Vein endothelial cell (primary cell): ENCODE data around the gene ITPR1. TPM values are rescaled to one million over a fixed set of nuclear protein-coding genes. Genes with fewer than 3 reads are reported as not detected.

Source experiments
- total RNA-seq: library from RNA; depleted of rRNA; stranded (reverse); fragments of >200 nt; gene quantifications from 2 replicates; pipeline ENCODE4 v1.2.3, GENCODE V29; 2012

ITPR1 gene
- total RNA-seq = 22.5 and 24.2 TPM in 2 replicates

DNA sequence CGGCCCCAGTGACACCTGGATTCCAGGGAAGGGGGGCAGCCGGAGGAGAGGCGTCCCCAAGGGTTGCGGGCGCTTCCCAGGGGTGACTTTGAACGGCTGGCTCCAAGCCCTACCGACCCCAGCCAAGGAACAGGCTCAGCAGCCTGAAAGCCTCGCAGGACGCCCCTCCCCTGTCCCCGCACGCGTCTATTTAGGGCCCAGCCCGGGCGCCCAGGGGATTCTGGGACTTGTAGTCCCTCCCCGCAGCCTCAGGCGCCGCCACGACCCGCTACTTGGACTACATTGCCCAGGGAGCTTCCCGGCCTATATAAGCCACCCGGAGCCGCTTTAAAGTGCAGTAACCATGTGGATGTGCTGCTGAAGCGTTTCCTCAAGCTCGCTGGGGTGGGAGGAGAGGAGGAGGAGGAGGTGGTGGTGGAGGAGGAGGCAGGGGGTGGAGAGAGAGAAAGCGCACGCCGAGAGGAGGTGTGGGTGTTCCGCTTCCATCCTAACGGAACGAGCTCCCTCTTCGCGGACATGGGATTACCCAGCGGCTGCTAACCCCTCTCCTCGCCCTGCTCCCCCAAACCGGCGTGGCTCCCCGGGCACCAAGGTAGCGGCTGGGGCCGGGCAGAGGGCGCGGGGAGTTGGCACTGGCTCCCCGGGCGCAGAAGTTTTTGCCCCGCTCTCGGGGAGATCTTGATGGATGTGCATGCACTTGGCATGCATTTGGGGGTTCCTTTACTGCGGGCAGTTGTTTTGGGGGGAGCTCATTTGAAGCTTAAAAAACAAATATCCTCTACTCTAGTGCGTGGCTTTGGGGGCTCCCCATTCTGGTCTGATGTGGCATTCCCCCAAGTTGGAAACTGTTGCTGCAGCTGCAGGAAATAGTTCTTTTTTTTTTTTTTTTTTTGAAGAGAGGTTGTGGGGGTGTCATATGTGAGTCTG lies at the start of gene ITPR1:
Gene ITPR1 (plus strand): TSS at position 335 of the 927 bp plus-strand sequence. CDS start 23,144 bp downstream, outside the sequence.

DNA sequence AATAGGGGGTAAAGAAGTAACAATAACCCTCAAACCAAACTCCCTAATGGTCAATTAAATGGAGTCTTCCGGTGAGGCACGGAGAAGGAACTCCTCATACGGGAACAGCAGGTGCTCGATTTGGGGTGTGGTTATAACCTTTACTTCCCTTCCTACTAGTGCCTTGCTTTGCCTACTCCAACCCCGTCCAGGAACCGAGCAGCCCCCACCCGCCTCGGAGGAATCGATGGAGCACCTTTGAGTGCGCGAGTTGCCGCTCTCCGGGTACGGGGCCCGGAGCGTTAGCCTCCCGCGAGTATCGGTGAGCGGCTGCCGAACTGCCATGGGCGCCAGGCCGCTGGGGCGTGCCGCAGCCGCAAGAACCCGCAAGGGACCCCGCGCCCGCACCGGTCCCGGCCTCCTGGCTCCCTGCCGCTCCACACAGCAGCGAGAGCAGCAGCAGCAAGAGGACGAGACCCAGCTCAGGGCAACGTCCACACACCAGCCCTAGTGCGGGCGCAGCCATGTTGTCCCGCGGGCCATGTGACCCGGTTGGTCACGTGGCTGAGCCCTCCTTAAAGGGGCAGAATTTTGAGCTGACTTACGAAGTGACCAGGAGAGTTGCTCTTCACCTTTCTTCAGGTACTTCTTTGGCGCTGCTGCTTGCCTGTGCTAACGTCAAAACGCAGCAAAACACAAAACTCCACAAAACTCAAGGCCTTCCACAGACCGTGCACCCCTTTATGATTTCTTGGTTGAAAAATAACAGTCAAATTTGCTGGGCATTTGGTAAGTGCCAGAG lies 26.2 kb upstream of the ITPR1 start, which contains the start of gene SUMF1:
Gene SUMF1 (minus strand): TSS at position 529 of the 781 bp plus-strand sequence. CDS start 24 bp downstream, at position 505.

Other genes with a start within 250 kb of the ITPR1 start
- 12.6 and 13.4 TPM in 2 replicates for gene SETMAR, start 190.0 kb upstream of the ITPR1 start, total RNA-seq
- gene SUMF1, start 26.1 kb upstream of the ITPR1 start, total RNA-seq = 57.6 and 99.6 TPM in 2 replicates